Body of pancreas (tissue), 4 donors: ENCODE data around the gene MMP23B. TPM values are rescaled to one million over a fixed set of nuclear protein-coding genes. Genes with fewer than 3 reads are reported as not detected.

ENCODE experiments used
- ATAC-seq: fragments of 150-250 bp; one replicate; pipeline ENCODE4 v1.9.1; 2016
- DNase-seq, 4 donors: peaks; one replicate each; pipeline ENCODE4 v3.0.0-alpha.2; 2019
- H3K27ac ChIP-seq, 4 donors: fragments of 200-600 bp; sonication (generic); 1 replicate in 3 of 4; 2 replicates in 1 of 4; pipeline versions ENCODE4 v1.5.1 to v1.6.1; 2016 to 2019; ENCODE audit warnings: mild to moderate bottlenecking in 1 of 4, mixed read lengths in 1 of 4, moderate library complexity in 1 of 4
- H3K27me3 ChIP-seq, 2 donors: fragments of 200-600 bp; sonication (generic); one replicate each; pipeline ENCODE4 v1.6.0; 2016; ENCODE audit warnings: mild to moderate bottlenecking in 1 of 2
- H3K36me3 ChIP-seq, 2 donors: fragments of 200-600 bp; sonication (generic); replicated peaks in 1 of 2; 2 replicates each; pipeline ENCODE4 v1.5.1; 2016; ENCODE audit warnings: low read depth in 2 of 2; ENCODE audit not compliant: insufficient read depth in 1 of 2
- H3K4me1 ChIP-seq: fragments of 200-600 bp; sonication (generic); one replicate; pipeline ENCODE4 v1.6.0; 2016
- H3K4me3 ChIP-seq, 2 donors: fragments of 200-600 bp; sonication (generic); 1 replicate in 1 of 2; 2 replicates in 1 of 2; pipeline ENCODE4 v1.5.1; 2016 to 2019
- H3K9me3 ChIP-seq, 3 donors: fragments of 200-600 bp; sonication (generic); 1 replicate in 2 of 3; 2 replicates in 1 of 3; pipeline ENCODE4 v1.5.1; 2016
- CTCF ChIP-seq, 7 experiments: fragments of 450-650 bp in 4 of 7; fragments of 200-600 bp in 3 of 7; sonication (generic) in 3 of 7; IDR thresholded peaks; one replicate each; pipeline ENCODE4 v1.5.1; 2016 to 2019; ENCODE audit warnings: antibody characterized with exemption in 7 of 7
- POLR2A ChIP-seq, 3 donors: fragments of 450-650 bp; IDR thresholded peaks; one replicate each; pipeline ENCODE4 v1.6.1; 2016; ENCODE audit warnings: antibody characterized with exemption in 3 of 3, mild to moderate bottlenecking in 2 of 3
- WGBS, 2 donors: methylation state at CpG; one replicate each; pipeline ENCODE4 v1.1.5; 2017; 5-methylcytosine and 5-hydroxymethylcytosine counted together
- intact Hi-C: fragments of 100-400 bp; cut with DNase I; formaldehyde crosslinking; loops from one replicate; pipeline ENCODE4 v1.15.1; 2023
- total RNA-seq, 2 donors: library from RNA; depleted of rRNA; stranded (reverse); fragments of >200 nt; gene quantifications; one replicate each; pipeline ENCODE4 v1.1.0, GENCODE V29; 2016

MMP23B gene
- total RNA-seq, 2 donors from 2014 or later, result 0.99 to 1.8 TPM

DNA sequence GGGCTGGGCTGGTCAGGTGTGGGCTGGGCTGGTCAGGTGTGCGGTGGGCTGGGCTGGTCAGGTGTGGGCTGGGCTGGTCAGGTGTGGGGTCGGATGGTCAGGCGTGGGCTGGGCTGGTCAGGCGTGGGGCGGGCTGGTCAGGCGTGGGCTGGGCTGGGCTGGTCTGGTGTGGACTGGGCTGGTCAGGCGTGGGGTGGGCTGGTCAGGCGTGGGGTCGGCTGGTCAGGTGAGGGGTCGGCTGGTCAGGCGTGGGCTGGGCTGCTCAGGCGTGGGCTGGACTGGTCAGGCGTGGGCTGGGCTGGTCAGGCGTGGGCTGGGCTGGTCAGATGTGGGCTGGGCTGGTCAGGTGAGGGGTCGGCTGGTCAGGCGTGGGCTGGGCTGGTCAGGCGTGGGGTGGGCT lies 26.2 kb upstream of the MMP23B start:
- no peak for DNase-seq
- Histone ChIP-seq H3K9me3 (no peaks in the 10 kb centered on the region), H3K27ac (no peak overlapping the region), H3K4me1 (no peaks in the 10 kb centered on the region), H3K27me3 (no peaks in the 10 kb centered on the region), H3K36me3 (no peaks in the 10 kb centered on the region), H3K4me3 (no peak overlapping the region)
- TF ChIP-seq CTCF (IDR thresholded peaks at IDR 0.05) (no peak), POLR2A (IDR thresholded peaks at IDR 0.05) (no peak)
- 75 to 80% methylated on average over 1 to 17 of the region's 17 CpGs for WGBS, 2 donors
- ATAC-seq, result no peak
- intact Hi-C loops, result no loop called here

DNA sequence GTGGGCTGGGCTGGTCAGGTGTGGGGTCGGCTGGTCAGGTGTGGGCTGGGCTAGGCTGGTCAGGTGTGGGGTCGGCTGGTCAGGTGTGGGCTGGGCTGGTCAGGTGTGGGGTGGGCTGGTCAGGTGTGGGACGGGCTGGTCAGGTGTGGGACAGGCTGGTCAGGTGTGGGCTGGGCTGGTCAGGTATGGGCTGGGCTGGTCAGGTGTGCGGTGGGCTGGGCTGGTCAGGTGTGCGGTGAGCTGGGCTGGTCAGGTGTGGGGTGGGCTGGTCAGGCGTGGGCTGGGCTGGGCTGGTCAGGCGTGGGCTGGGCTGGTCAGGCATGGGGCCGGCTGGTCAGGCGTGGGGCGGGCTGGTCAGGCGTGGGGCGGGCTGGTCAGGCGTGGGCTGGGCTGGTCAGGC lies 25.7 kb upstream of the MMP23B start:
- no peaks in the 10 kb centered on the region for H3K4me1 ChIP-seq
- TF ChIP-seq POLR2A (IDR thresholded peaks at IDR 0.05), result no peak
- TF ChIP-seq CTCF (IDR thresholded peaks at IDR 0.05), result no peak
- no peaks in the 10 kb centered on the region for H3K27me3 ChIP-seq
- H3K36me3 ChIP-seq, result no peaks in the 10 kb centered on the region
- no peak for ATAC-seq
- H3K27ac ChIP-seq, result no peak overlapping the region
- no peak overlapping the region for H3K4me3 ChIP-seq
- no peak for DNase-seq
- intact Hi-C loops, result no loop called here
- WGBS, 2 donors, result 51 to 81% methylated on average over 4 to 12 of the region's 13 CpGs
- H3K9me3 ChIP-seq, result no peaks in the 10 kb centered on the region

DNA sequence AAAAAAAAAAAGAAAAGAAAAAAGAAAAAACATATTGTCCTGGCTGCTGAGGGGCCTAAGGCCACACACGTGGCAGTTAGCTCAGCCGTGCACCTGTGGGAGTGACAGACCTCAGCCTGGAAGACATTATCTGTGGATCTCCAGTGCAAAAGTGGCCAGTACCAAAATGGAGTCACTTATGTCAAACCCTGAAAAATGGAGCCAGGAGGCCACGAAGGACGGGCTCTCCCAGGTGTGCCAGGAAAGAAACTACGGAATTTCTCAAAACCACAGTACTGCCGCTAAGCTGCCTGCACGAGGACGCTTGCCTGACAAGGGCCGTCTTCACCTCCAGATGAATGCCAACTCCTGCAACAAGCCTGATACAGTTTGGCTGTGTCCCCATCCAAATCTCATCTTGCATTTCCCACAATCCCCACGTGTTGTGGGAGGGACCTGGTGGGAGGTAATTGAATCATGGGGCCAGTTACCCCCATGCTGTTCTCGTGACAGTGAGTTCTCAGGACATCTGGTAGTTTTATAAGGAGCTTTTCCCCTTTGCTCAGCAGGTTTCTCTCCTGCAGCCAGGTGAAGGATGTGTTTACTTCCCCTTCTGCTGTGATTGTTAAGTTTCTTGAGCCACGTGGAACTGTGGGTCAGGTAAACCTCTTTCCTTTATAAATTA lies 22.0 kb upstream of the MMP23B start:
- H3K4me1 ChIP-seq, result peaks cover 17% of the 10 kb centered on the region
- ATAC-seq, result no peak
- no peak overlapping the region for H3K4me3 ChIP-seq
- H3K9me3 ChIP-seq, result no peaks in the 10 kb centered on the region
- WGBS, 2 donors, result 71 to 76% methylated on average over 12 of the region's 12 CpGs
- H3K27ac ChIP-seq, result no peak overlapping the region
- no peaks in the 10 kb centered on the region for H3K36me3 ChIP-seq
- DNase-seq, result no peak
- H3K27me3 ChIP-seq, result no peaks in the 10 kb centered on the region
- intact Hi-C loops, result no loop called here
- TF ChIP-seq POLR2A (IDR thresholded peaks at IDR 0.05) (no peak), CTCF (IDR thresholded peaks at IDR 0.05) (no peak)

GRCh38 chr1:1610796-1611195 lies 21.2 kb upstream of the MMP23B start:
- Histone ChIP-seq H3K4me1 (peaks cover 17% of the 10 kb centered on the region), H3K27ac (peak overlapping the region in 1 of 4 donors; percentile 18), H3K27me3 (no peaks in the 10 kb centered on the region), H3K4me3 (no peak overlapping the region), H3K9me3 (no peaks in the 10 kb centered on the region), H3K36me3 (no peaks in the 10 kb centered on the region)
- intact Hi-C loops, result no loop called here
- TF ChIP-seq CTCF (IDR thresholded peaks at IDR 0.05), result no peak
- TF ChIP-seq POLR2A (IDR thresholded peaks at IDR 0.05), result no peak
- 77 to 79% methylated on average over 4 to 9 of the region's 9 CpGs for WGBS, 2 donors
- ATAC-seq, result no peak
- DNase-seq, result peak in 1 of 4 donors; percentile 6

- TF ChIP-seq CTCF (IDR thresholded peaks at IDR 0.05), result no peak
- no peak for TF ChIP-seq POLR2A (IDR thresholded peaks at IDR 0.05)
- Histone ChIP-seq H3K4me1 (peaks cover 25% of the 10 kb centered on the region), H3K27me3 (no peaks in the 10 kb centered on the region), H3K4me3 (no peak overlapping the region), H3K36me3 (no peaks in the 10 kb centered on the region), H3K27ac (peak overlapping the region in 1 of 4 donors; percentile 4), H3K9me3 (no peaks in the 10 kb centered on the region)
- intact Hi-C loops, result no loop called here
- ATAC-seq (no peak), DNase-seq (no peak)
- 84 to 85% methylated on average over 3 of the region's 3 CpGs for WGBS, 2 donors
Measured at GRCh38 chr1:1612104-1612400, 19.9 kb upstream of the MMP23B start.
